ENCODE data around the gene FFAR3.

- TF ChIP-seq CTCF (IDR thresholded peaks at IDR 0.05; ENCODE audit: low read depth, low read length), result no peak
- TF ChIP-seq MYC (IDR thresholded peaks at IDR 0.05; ENCODE audit: low read depth, low read length), result no peak
- no peak for TF ChIP-seq POLR2A (IDR thresholded peaks at IDR 0.05; ENCODE audit: extremely low read depth, insufficient read length)
- TF ChIP-seq MAX (IDR thresholded peaks at IDR 0.05; ENCODE audit: low read depth, low read length), result no peak
These were observed 38.1 kb downstream of the FFAR3 start for GRCh38 chr19:35396240-35396885.
